BLaER1 treated with 17β-estradiol and CSF1 and Interleukin-3, amounts not matched to agents 10 nM and 100 nM (cell line): ENCODE results near the gene FUS.

Experiments used
- H3K27ac ChIP-seq, 11 experiments: shearing (Covaris generic); formaldehyde crosslinking; 2 replicates each; pipeline ENCODE4 v1.8.1; 2022
- H3K27me3 ChIP-seq, 11 experiments: shearing (Covaris generic); formaldehyde crosslinking; 2 replicates each; pipeline ENCODE4 v1.8.1; 2022
- H3K36me3 ChIP-seq, 11 experiments: shearing (Covaris generic); formaldehyde crosslinking; 2 replicates each; pipeline ENCODE4 v1.8.1; 2022
- H3K4me1 ChIP-seq, 10 experiments: shearing (Covaris generic); formaldehyde crosslinking; 2 replicates each; pipeline ENCODE4 v1.8.1; 2022
- H3K4me2 ChIP-seq, 11 experiments: shearing (Covaris generic); formaldehyde crosslinking; 2 replicates each; pipeline ENCODE4 v1.8.1; 2022
- H3K4me3 ChIP-seq, 10 experiments: shearing (Covaris generic); formaldehyde crosslinking; 2 replicates each; pipeline ENCODE4 v1.8.1; 2022
- H3K9ac ChIP-seq, 11 experiments: shearing (Covaris generic); formaldehyde crosslinking; 2 replicates each; pipeline ENCODE4 v1.8.1; 2022
- H3K9me3 ChIP-seq, 11 experiments: shearing (Covaris generic); formaldehyde crosslinking; replicated peaks in 1 of 11; 2 replicates each; pipeline ENCODE4 v1.8.1; 2022
- H4K20me1 ChIP-seq, 11 experiments: shearing (Covaris generic); formaldehyde crosslinking; 2 replicates each; pipeline ENCODE4 v1.8.1; 2022
- Cebpa-rat ChIP-seq, 11 experiments: shearing (Covaris generic); IDR thresholded peaks; 2 replicates each; pipeline ENCODE4 v1.8.1; 2022

FUS gene

GRCh38 chr16:31214708-31215286, 34.9 kb downstream of the FUS start:
- Histone ChIP-seq H3K4me3 (peak overlapping the region; percentile 48 to 70 (median 56)), H3K4me1 (peaks cover 39 to 63% (median 58%) of the 10 kb centered on the region in 10 experiments), H3K4me2 (peak overlapping the region; percentile 81 to 98 (median 91)), H4K20me1 (peaks cover 0 to 20% (median 11%) of the 10 kb centered on the region in 11 experiments; a peak in 9 of 22 replicates), H3K9ac (peak overlapping the region; percentile 38 to 70 (median 65); a peak in 20 of 22 replicates), H3K27me3 (peaks cover 25 to 44% (median 40%) of the 10 kb centered on the region in 11 experiments), H3K27ac (peak overlapping the region; percentile 16 to 76 (median 63); a peak in 21 of 22 replicates), H3K9me3 (no peaks in the 10 kb centered on the region), H3K36me3 (no peaks in the 10 kb centered on the region)
- TF ChIP-seq Cebpa-rat (IDR thresholded peaks at IDR 0.05): no peak

GRCh38 chr16:31215287-31216162, 35.6 kb downstream of the FUS start:
- peak overlapping the region; percentile 81 to 98 (median 91) for H3K4me2 ChIP-seq
- H3K4me1 ChIP-seq: peaks cover 39 to 63% (median 55%) of the 10 kb centered on the region in 10 experiments
- peak overlapping the region in 9 of 11 experiments; percentile 16 to 76 (median 63); a peak in 10 of 22 replicates for H3K27ac ChIP-seq
- TF ChIP-seq Cebpa-rat (IDR thresholded peaks at IDR 0.05): no peak
- H3K36me3 ChIP-seq: no peaks in the 10 kb centered on the region
- no peaks in the 10 kb centered on the region for H3K9me3 ChIP-seq
- peak overlapping the region; percentile 31 to 70 (median 64); a peak in 20 of 22 replicates for H3K9ac ChIP-seq
- H3K27me3 ChIP-seq: peaks cover 25 to 44% (median 40%) of the 10 kb centered on the region in 11 experiments
- H3K4me3 ChIP-seq: peak overlapping the region; percentile 48 to 70 (median 56)
- H4K20me1 ChIP-seq: peaks cover 0 to 20% (median 11%) of the 10 kb centered on the region in 11 experiments; a peak in 9 of 22 replicates

GRCh38 chr16:31216422-31217135, 36.6 kb downstream of the FUS start, which contains the start of gene PYDC1:
Gene PYDC1, minus strand, starts transcription at chr16:31217135. Its CDS starts 107 bp downstream, at chr16:31217028.
- H3K9ac ChIP-seq: peak within 1 kb of the TSS in 2 of 11 experiments; percentile 64; a peak in 3 of 22 replicates
- no peak within 1 kb of the TSS for H3K27ac ChIP-seq
- peak within 1 kb of the TSS in 7 of 10 experiments; percentile 48 to 70 (median 58); a peak in 13 of 20 replicates for H3K4me3 ChIP-seq
- no peaks in the 10 kb centered on the region for H3K9me3 ChIP-seq
- H3K27me3 ChIP-seq: peaks cover 25 to 46% (median 40%) of the 10 kb centered on the region in 11 experiments
- peaks cover 42 to 61% (median 54%) of the 10 kb centered on the region in 10 experiments for H3K4me1 ChIP-seq
- H4K20me1 ChIP-seq: peaks cover 0 to 20% (median 11%) of the 10 kb centered on the region in 11 experiments; a peak in 9 of 22 replicates
- peak within 1 kb of the TSS; percentile 81 to 98 (median 91) for H3K4me2 ChIP-seq
- H3K36me3 ChIP-seq: no peaks in the 10 kb centered on the region
- TF ChIP-seq Cebpa-rat (IDR thresholded peaks at IDR 0.05): no peak

- H3K27me3 ChIP-seq: peaks cover 25 to 49% (median 41%) of the 10 kb centered on the region in 11 experiments
Measured at GRCh38 chr16:31217136-31217530, 37.2 kb downstream of the FUS start.

GRCh38 chr16:31219154-31219741, 39.3 kb downstream of the FUS start:
- H3K9me3 ChIP-seq: no peaks in the 10 kb centered on the region; a peak in 1 of 22 replicates
- H3K27me3 ChIP-seq: peaks cover 25 to 49% (median 40%) of the 10 kb centered on the region in 11 experiments
- peaks cover 36 to 49% (median 40%) of the 10 kb centered on the region in 10 experiments for H3K4me1 ChIP-seq
- H3K27ac ChIP-seq: no peak overlapping the region
- H3K4me3 ChIP-seq: no peak overlapping the region
- TF ChIP-seq Cebpa-rat (IDR thresholded peaks at IDR 0.05): no peak
- H3K4me2 ChIP-seq: no peak overlapping the region
- no peak overlapping the region for H3K9ac ChIP-seq
- H3K36me3 ChIP-seq: no peaks in the 10 kb centered on the region; a peak in 1 of 22 replicates
- peaks cover 0 to 20% (median 11%) of the 10 kb centered on the region in 11 experiments; a peak in 9 of 22 replicates for H4K20me1 ChIP-seq

More at GRCh38 chr16:31217136-31217530, 37.2 kb downstream of the FUS start:
- Histone ChIP-seq H3K9me3 (no peaks in the 10 kb centered on the region), H3K9ac (no peak overlapping the region), H3K4me2 (peak overlapping the region; percentile 81 to 98 (median 91); a peak in 19 of 22 replicates), H3K27ac (no peak overlapping the region), H3K36me3 (no peaks in the 10 kb centered on the region), H3K4me1 (peaks cover 48 to 61% (median 51%) of the 10 kb centered on the region in 10 experiments), H3K4me3 (0 out of 20 replicates have a peak overlapping the region, but pooled peaks of 1 of the 10 experiments have one; percentile 7), H4K20me1 (peaks cover 0 to 20% (median 11%) of the 10 kb centered on the region in 11 experiments; a peak in 9 of 22 replicates)
- no peak for TF ChIP-seq Cebpa-rat (IDR thresholded peaks at IDR 0.05)

- Histone ChIP-seq H3K4me2 (peak overlapping the region in 5 of 11 experiments; percentile 19 to 41 (median 39); a peak in 7 of 22 replicates), H3K9ac (no peak overlapping the region), H3K9me3 (no peaks in the 10 kb centered on the region; a peak in 1 of 22 replicates), H4K20me1 (peaks cover 0 to 8% (median 5%) of the 10 kb centered on the region in 11 experiments; a peak in 9 of 22 replicates), H3K4me1 (peaks cover 13 to 26% (median 17%) of the 10 kb centered on the region in 10 experiments; a peak in 19 of 20 replicates), H3K36me3 (no peaks in the 10 kb centered on the region; a peak in 1 of 22 replicates), H3K27me3 (peaks cover 14 to 26% (median 17%) of the 10 kb centered on the region in 11 experiments), H3K27ac (no peak overlapping the region), H3K4me3 (no peak overlapping the region)
- no peak for TF ChIP-seq Cebpa-rat (IDR thresholded peaks at IDR 0.05)
Measured at GRCh38 chr16:31221357-31222160, 41.6 kb downstream of the FUS start.

GRCh38 chr16:31223044-31223443, 43.1 kb downstream of the FUS start:
- Histone ChIP-seq H3K9ac (no peak overlapping the region), H3K4me2 (no peak overlapping the region), H3K9me3 (no peaks in the 10 kb centered on the region; a peak in 1 of 22 replicates), H3K4me3 (no peak overlapping the region), H3K27me3 (peaks cover 0 to 12% (median 2%) of the 10 kb centered on the region in 11 experiments; a peak in 9 of 22 replicates), H3K36me3 (no peaks in the 10 kb centered on the region; a peak in 1 of 22 replicates), H3K27ac (no peak overlapping the region), H3K4me1 (peaks cover 0 to 12% (median 4%) of the 10 kb centered on the region in 10 experiments; a peak in 9 of 20 replicates), H4K20me1 (no peaks in the 10 kb centered on the region)
- no peak for TF ChIP-seq Cebpa-rat (IDR thresholded peaks at IDR 0.05)
